Measurements from ENCODE around the gene MYO5A.

MYO5A gene

DNA sequence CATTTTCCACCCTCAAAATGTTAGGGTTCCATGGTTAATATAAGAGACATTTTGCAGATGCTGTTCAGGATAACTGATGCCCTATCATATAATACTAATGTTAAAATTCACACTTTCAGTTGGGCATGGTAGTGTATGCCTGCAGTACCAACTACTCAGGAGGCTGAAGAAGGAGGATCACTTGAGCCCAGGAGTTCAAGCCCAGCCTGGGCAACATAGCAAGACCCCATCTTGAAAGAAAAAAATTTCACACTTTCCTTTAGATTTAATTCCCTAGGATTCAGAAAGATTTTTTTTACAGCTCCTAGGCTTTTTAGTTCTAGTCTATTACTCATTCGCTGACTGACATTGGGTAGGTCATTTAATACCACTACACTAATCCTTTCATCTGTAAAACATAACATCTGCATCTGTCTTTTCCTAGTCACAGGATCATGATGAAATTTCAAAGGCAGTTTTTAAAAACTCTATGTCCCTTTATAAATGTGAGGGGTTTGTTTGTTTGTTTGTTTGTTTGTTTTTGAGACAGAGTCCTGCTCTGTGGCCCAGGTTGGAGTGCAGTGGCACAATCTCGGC lies 103.7 kb downstream of the MYO5A start:
- Histone ChIP-seq H4K20me1 (ENCODE audit: insufficient read depth, low read length) (no peaks in the 10 kb centered on the region), H3K9me3 (replicated peaks; ENCODE audit: insufficient read depth, low read length) (no peaks in the 10 kb centered on the region), H3F3A (ENCODE audit: insufficient read depth, low read length) (no peaks in the 10 kb centered on the region), H3K36me3 (replicated peaks; ENCODE audit: insufficient read depth, low read length) (peaks cover 2% of the 10 kb centered on the region; the same call in 1 of the 2 replicates), H3K9ac (ENCODE audit: low read length) (no peak overlapping the region), H3K4me3 (ENCODE audit: low read length) (no peak overlapping the region), H3K4me1 (ENCODE audit: low read length) (peaks cover 5% of the 10 kb centered on the region; the same call in 1 of the 2 replicates), H3K79me2 (ENCODE audit: low read length) (peaks cover 45% of the 10 kb centered on the region), H3K4me2 (ENCODE audit: low read depth, low read length) (no peak overlapping the region), H2AFZ (ENCODE audit: low read length) (no peak overlapping the region), H3K27ac (ENCODE audit: low read length) (no peak overlapping the region), H3K9me2 (replicated peaks; ENCODE audit: insufficient read depth, low read length) (no peaks in the 10 kb centered on the region), H3K27me3 (replicated peaks; ENCODE audit: insufficient read depth, low read length) (no peaks in the 10 kb centered on the region)
- DNase-seq: no peak
- no peak for TF ChIP-seq EZH2 (optimal IDR thresholded peaks at IDR 0.05; ENCODE audit: low read depth, low read length)
- TF ChIP-seq, protein P1, sequence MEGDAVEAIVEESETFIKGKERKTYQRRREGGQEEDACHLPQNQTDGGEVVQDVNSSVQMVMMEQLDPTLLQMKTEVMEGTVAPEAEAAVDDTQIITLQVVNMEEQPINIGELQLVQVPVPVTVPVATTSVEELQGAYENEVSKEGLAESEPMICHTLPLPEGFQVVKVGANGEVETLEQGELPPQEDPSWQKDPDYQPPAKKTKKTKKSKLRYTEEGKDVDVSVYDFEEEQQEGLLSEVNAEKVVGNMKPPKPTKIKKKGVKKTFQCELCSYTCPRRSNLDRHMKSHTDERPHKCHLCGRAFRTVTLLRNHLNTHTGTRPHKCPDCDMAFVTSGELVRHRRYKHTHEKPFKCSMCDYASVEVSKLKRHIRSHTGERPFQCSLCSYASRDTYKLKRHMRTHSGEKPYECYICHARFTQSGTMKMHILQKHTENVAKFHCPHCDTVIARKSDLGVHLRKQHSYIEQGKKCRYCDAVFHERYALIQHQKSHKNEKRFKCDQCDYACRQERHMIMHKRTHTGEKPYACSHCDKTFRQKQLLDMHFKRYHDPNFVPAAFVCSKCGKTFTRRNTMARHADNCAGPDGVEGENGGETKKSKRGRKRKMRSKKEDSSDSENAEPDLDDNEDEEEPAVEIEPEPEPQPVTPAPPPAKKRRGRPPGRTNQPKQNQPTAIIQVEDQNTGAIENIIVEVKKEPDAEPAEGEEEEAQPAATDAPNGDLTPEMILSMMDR (IDR thresholded peaks at IDR 0.05; ENCODE audit: low read length): no peak
- no peak for TF ChIP-seq EZH2phosphoT487 (IDR thresholded peaks at IDR 0.05; ENCODE audit: low read length)

GRCh38 chr15:52423852-52424251 lies 104.8 kb downstream of the MYO5A start:
- peaks cover 9% of the 10 kb centered on the region for H3K4me1 ChIP-seq (ENCODE audit: low read length)
- TF ChIP-seq, protein P1 (IDR thresholded peaks at IDR 0.05; ENCODE audit: low read length): no peak
- TF ChIP-seq EZH2phosphoT487 (IDR thresholded peaks at IDR 0.05; ENCODE audit: low read length) (no peak), EZH2 (optimal IDR thresholded peaks at IDR 0.05; ENCODE audit: low read depth, low read length) (no peak)
- H3F3A ChIP-seq (ENCODE audit: insufficient read depth, low read length): no peaks in the 10 kb centered on the region
- H3K36me3 ChIP-seq (replicated peaks; ENCODE audit: insufficient read depth, low read length): no peaks in the 10 kb centered on the region; the same call in 1 of the 2 replicates
- peaks cover 46% of the 10 kb centered on the region for H3K79me2 ChIP-seq (ENCODE audit: low read length)
- no peak overlapping the region for H3K4me3 ChIP-seq (ENCODE audit: low read length)
- no peaks in the 10 kb centered on the region for H4K20me1 ChIP-seq (ENCODE audit: insufficient read depth, low read length)
- H3K9me3 ChIP-seq (replicated peaks; ENCODE audit: insufficient read depth, low read length): no peaks in the 10 kb centered on the region
- H3K9me2 ChIP-seq (replicated peaks; ENCODE audit: insufficient read depth, low read length): no peaks in the 10 kb centered on the region
- H2AFZ ChIP-seq (ENCODE audit: low read length): no peak overlapping the region
- DNase-seq: no peak
- no peak overlapping the region for H3K4me2 ChIP-seq (ENCODE audit: low read depth, low read length)
- H3K27me3 ChIP-seq (replicated peaks; ENCODE audit: insufficient read depth, low read length): no peaks in the 10 kb centered on the region
- no peak overlapping the region for H3K27ac ChIP-seq (ENCODE audit: low read length)
- no peak overlapping the region for H3K9ac ChIP-seq (ENCODE audit: low read length)

DNA sequence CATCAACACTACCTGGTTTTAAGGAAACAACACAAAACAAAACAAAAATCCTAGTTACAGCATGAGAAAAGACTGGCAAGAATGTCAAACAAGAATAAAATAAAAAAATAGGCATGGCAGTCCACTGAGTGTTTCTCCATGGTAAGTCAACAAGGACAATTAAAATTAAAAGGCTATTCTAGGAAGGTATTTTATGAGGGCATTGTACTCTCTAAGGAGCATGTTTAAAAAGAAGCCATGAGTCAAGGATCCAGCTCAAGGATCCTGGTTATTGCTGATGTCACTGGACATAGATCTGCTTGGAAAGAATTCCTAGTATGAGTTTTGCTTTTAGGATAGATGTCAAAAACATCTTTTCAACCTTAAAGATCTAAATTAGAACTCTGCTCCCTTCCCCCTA lies 106.7 kb downstream of the MYO5A start:
- no peaks in the 10 kb centered on the region for H3K9me3 ChIP-seq (replicated peaks; ENCODE audit: insufficient read depth, low read length)
- no peak overlapping the region for H3K4me2 ChIP-seq (ENCODE audit: low read depth, low read length)
- TF ChIP-seq, protein P1 (IDR thresholded peaks at IDR 0.05; ENCODE audit: low read length): no peak
- TF ChIP-seq EZH2phosphoT487 (IDR thresholded peaks at IDR 0.05; ENCODE audit: low read length): no peak
- DNase-seq: no peak
- peaks cover 49% of the 10 kb centered on the region for H3K79me2 ChIP-seq (ENCODE audit: low read length)
- H3K9me2 ChIP-seq (replicated peaks; ENCODE audit: insufficient read depth, low read length): no peaks in the 10 kb centered on the region
- H3K4me3 ChIP-seq (ENCODE audit: low read length): no peak overlapping the region
- H3F3A ChIP-seq (ENCODE audit: insufficient read depth, low read length): no peaks in the 10 kb centered on the region
- H4K20me1 ChIP-seq (ENCODE audit: insufficient read depth, low read length): no peaks in the 10 kb centered on the region
- no peaks in the 10 kb centered on the region; the same call in 1 of the 2 replicates for H3K36me3 ChIP-seq (replicated peaks; ENCODE audit: insufficient read depth, low read length)
- H2AFZ ChIP-seq (ENCODE audit: low read length): no peak overlapping the region
- H3K9ac ChIP-seq (ENCODE audit: low read length): no peak overlapping the region
- H3K4me1 ChIP-seq (ENCODE audit: low read length): peaks cover 9% of the 10 kb centered on the region
- no peak overlapping the region for H3K27ac ChIP-seq (ENCODE audit: low read length)
- no peaks in the 10 kb centered on the region for H3K27me3 ChIP-seq (replicated peaks; ENCODE audit: insufficient read depth, low read length)

Measured in MM.1S (cell line).